Activated T-cell treated with anti-CD3 and anti-CD28 coated beads for 24 hours (primary cell): ENCODE measurements around the gene SATB1.
A peak's percentile ranks its signal among the peaks of the same experiment; 100 is the strongest.

Experiments used
- DNase-seq: peaks from one replicate; pipeline ENCODE4 v3.0.0-alpha.2; 2020; ENCODE audit warnings: low read depth

The SATB1 gene

GRCh38 chr3:18431266-18431665 is 6.1 kb upstream of the SATB1 start:
- no peak for DNase-seq

GRCh38 chr3:18428991-18429745 is 4.0 kb upstream of the SATB1 start:
- no peak for DNase-seq

GRCh38 chr3:18428036-18428435 is 2.9 kb upstream of the SATB1 start:
- no peak for DNase-seq

GRCh38 chr3:18426597-18427193 is 1.6 kb upstream of the SATB1 start:
- no peak for DNase-seq

- DNase-seq: peak; percentile 51
Measured at GRCh38 chr3:18425641-18426257, 610 bp upstream of the SATB1 start.

GRCh38 chr3:18424213-18424728 is 868 bp downstream of the SATB1 start:
- no peak for DNase-seq

- no peak for DNase-seq
Measured at GRCh38 chr3:18423401-18424212, 1.5 kb downstream of the SATB1 start.

- no peak for DNase-seq
Measured at GRCh38 chr3:18422972-18423371, 2.2 kb downstream of the SATB1 start.

- DNase-seq: no peak
Measured at GRCh38 chr3:18420555-18420954, 4.6 kb downstream of the SATB1 start.

- DNase-seq: no peak
Measured at GRCh38 chr3:18419232-18419631, 5.9 kb downstream of the SATB1 start.

GRCh38 chr3:18417904-18418572 is 7.1 kb downstream of the SATB1 start:
- no peak for DNase-seq

- no peak for DNase-seq
Measured at GRCh38 chr3:18416332-18416731, 8.8 kb downstream of the SATB1 start.

- DNase-seq: no peak
Measured at GRCh38 chr3:18415839-18416238, 9.3 kb downstream of the SATB1 start.

- no peak for DNase-seq
Measured at GRCh38 chr3:18415167-18415566, 10.0 kb downstream of the SATB1 start.

- no peak for DNase-seq
Measured at GRCh38 chr3:18412684-18413083, 12.5 kb downstream of the SATB1 start.

GRCh38 chr3:18411541-18411940 is 13.6 kb downstream of the SATB1 start:
- DNase-seq: no peak

GRCh38 chr3:18410205-18410604 is 14.9 kb downstream of the SATB1 start:
- DNase-seq: no peak

GRCh38 chr3:18409266-18409665 is 15.9 kb downstream of the SATB1 start:
- no peak for DNase-seq

- DNase-seq: no peak
Measured at GRCh38 chr3:18405141-18405540, 20.0 kb downstream of the SATB1 start.

- no peak for DNase-seq
Measured at GRCh38 chr3:18403061-18403460, 22.1 kb downstream of the SATB1 start.

- no peak for DNase-seq
Measured at GRCh38 chr3:18402239-18402799, 22.8 kb downstream of the SATB1 start.
